ENCODE measurements around the gene NECAB2.

NECAB2 gene

DNA sequence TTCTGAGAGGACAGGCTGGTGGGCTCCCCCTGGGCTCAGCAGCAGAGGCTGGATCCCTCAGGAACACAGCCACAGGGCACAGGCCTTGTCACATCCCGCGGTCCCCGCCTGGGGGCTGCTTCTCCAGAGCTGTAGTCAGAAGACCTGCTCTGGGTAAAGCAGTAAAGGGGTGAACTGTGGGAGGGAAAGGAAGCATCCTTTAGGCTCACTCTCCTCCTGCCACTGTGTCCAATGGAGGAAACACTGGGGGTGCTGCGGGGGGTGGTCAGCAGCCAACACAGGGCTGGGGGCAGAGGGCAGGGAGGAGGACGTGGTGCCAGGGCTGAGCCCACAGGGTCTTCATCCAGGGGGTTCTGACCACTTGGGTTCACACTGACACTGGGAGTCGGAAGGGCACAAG lies 79.6 kb downstream of the NECAB2 start:
- no peak for FAIRE-seq

- no peak for FAIRE-seq
Measured at GRCh38 chr16:84048270-84048669, 80.2 kb downstream of the NECAB2 start.

DNA sequence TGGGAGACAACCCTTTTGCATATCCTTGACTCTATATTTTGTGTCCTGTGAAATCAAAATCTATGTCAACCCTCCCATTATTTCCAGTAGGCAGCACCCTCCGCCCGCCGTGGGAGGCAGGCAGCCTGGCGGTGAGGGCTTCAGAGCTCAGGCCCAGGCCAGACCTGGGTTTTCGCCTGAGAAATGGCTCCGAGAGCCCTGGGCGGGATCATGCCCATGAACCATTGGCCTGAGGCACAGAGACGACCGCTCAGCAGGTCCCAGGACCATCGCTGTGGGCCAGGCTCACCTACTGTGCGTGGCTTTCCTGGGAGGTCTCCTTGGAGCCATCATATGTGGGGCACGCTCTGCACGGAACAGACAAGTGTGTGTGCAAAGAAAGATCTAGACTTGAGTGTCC lies 80.8 kb downstream of the NECAB2 start:
- FAIRE-seq = no peak

DNA sequence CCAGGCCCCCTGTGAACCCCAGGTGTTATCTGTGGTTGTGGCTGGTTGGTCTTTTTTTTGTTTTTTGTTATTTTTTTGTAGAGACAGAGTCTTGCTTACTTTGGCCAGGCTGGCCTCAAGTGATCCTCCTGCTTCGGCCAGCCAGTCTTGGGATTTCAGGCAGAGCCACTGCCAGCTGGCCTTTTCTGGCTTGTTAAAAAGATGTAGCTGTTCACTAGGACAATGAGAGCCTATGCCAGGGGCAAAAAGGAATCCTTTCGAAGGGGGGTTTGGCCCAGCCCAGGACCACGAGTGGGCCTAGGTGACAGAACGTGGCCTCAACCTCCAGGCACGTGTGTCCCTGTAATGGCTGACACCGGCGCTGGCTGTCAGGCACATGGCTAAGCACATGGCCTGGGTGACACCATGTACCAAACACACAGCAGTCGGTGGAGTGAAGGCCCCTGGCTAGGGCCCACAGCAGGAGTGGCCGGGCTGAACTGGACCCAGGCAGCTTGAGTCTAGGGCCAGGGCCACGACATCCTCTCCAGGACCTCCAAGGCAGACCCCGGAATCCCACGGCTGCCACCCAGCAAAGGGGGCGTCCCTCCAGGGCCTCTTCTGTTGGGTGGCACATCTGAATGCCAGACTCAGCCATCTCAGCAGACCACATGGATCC lies 81.5 kb downstream of the NECAB2 start:
- FAIRE-seq = no peak

DNA sequence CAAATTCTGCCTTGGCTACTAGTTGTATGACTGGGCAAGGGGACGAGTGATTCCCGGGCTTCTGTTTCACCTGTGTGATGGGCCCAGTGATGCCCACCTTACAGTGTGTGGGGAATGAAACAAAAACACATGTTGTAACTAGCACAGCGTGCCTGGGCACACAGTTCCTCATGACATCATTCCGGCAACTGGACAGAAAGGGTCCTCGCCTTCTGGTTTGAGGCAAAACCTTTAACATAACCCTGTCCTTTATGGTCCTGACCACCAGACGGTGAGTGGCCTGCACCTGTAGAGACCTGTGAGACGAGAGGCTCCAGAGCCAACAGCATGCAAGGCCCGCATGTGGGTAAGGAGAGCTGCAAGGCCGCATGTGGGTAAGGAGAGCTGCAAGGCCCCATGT lies 82.3 kb downstream of the NECAB2 start:
- no peak for FAIRE-seq

GRCh38 chr16:84052071-84052622 lies 84.1 kb downstream of the NECAB2 start:
- no peak for FAIRE-seq

Data from A204.1 (cell line).